Glutamatergic neuron (in vitro differentiated cells): ENCODE data around the gene SIL1. TPM values are rescaled to one million over a fixed set of nuclear protein-coding genes. Genes with fewer than 3 reads are reported as not detected.

ENCODE experiments used
- DNase-seq: peaks from one replicate; pipeline ENCODE4 v3.0.0; 2022
- H3K27ac Mint-ChIP-seq: one replicate; pipeline ENCODE4 v1.8.0; 2020; ENCODE audit warnings: mild to moderate bottlenecking, mixed read lengths, inconsistent platforms; ENCODE audit not compliant: unreplicated experiment
- H3K27me3 Mint-ChIP-seq: one replicate; pipeline ENCODE4 v1.8.0; 2020; ENCODE audit warnings: mild to moderate bottlenecking, moderate library complexity, mixed read lengths, inconsistent platforms; ENCODE audit not compliant: unreplicated experiment
- H3K36me3 Mint-ChIP-seq: one replicate; pipeline ENCODE4 v1.8.0; 2020; ENCODE audit warnings: mild to moderate bottlenecking, mixed read lengths, inconsistent platforms; ENCODE audit not compliant: unreplicated experiment
- H3K4me1 Mint-ChIP-seq: one replicate; pipeline ENCODE4 v1.8.0; 2020; ENCODE audit warnings: mild to moderate bottlenecking, low read depth, mixed read lengths, inconsistent platforms; ENCODE audit not compliant: unreplicated experiment
- H3K4me3 Mint-ChIP-seq: one replicate; pipeline ENCODE4 v1.8.0; 2020; ENCODE audit warnings: mild to moderate bottlenecking, mixed read lengths, inconsistent platforms; ENCODE audit not compliant: unreplicated experiment
- H3K9me3 Mint-ChIP-seq: one replicate; pipeline ENCODE4 v1.8.0; 2020; ENCODE audit warnings: mild to moderate bottlenecking, moderate library complexity, mixed read lengths, inconsistent platforms; ENCODE audit not compliant: unreplicated experiment
- CTCF ChIP-seq: fragments of 200-600 bp; sonication (generic); IDR thresholded peaks from one replicate; pipeline ENCODE4 v1.5.0; 2021; ENCODE audit not compliant: partially characterized antibody, unreplicated experiment
- total RNA-seq: library from RNA; stranded (reverse); fragmentation: NEBNext Ultra II Directional; extraction: Animal tissue kit (Norgen Biotek cat#: 25700); gene quantifications from one replicate; pipeline ENCODE4 v1.2.1, GENCODE V29; 2021; ENCODE audit not compliant: unreplicated experiment

Gene SIL1
- total RNA-seq, 1 donor from 2014 or later, result 15.9 TPM

- Mint-ChIP-seq H3K27me3 (peaks cover 4% of the 10 kb centered on the region), H3K4me1 (peaks cover 68% of the 10 kb centered on the region), H3K9me3 (peaks cover 13% of the 10 kb centered on the region), H3K4me3 (no peak overlapping the region), H3K27ac (no peak overlapping the region), H3K36me3 (no peaks in the 10 kb centered on the region)
- DNase-seq, result no peak
- TF ChIP-seq CTCF, result no peak
Observed at GRCh38 chr5:138967791-138968448, 230.2 kb downstream of the SIL1 start.

DNA sequence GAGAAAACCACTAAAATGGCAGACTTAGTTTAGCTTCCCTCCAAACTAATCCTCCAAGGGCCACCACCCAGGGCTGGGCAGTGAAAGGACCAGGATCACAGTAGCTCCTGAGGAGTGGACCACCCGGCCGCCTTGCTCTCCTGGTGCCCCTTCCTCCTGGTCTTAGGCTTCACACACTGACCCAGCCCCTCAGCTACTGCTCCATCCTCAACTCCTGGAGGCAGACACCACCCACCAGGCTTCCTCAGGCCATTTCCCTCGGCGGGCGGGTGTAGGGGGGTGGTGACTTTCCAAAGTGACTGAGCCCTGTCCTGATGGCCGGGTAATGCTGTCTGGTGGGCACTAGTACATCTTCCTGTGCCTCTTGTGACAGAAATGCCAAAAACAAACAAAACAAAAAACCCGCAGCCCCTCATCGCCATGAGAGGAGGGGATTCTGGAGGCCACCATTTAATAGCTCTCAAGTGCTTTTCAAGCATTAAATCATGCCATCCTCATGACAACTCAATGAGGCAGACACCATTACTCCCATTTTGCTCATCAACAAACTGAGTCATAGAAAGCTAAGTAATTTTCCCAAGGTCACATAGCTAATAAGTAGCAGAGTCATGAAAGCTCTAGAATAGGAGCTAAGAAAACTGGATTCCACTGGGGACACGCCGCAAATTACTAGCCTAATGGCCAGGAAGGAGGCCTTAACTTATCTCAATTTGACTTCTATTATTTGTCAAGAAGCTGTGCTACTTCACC, 231.8 kb downstream of the SIL1 start:
- no peak for DNase-seq
- no peaks in the 10 kb centered on the region for H3K36me3 Mint-ChIP-seq
- no peak for TF ChIP-seq CTCF
- H3K9me3 Mint-ChIP-seq, result peaks cover 12% of the 10 kb centered on the region
- no peak overlapping the region for H3K27ac Mint-ChIP-seq
- peaks cover 70% of the 10 kb centered on the region for H3K4me1 Mint-ChIP-seq
- no peak overlapping the region for H3K4me3 Mint-ChIP-seq
- peaks cover 4% of the 10 kb centered on the region for H3K27me3 Mint-ChIP-seq

DNA sequence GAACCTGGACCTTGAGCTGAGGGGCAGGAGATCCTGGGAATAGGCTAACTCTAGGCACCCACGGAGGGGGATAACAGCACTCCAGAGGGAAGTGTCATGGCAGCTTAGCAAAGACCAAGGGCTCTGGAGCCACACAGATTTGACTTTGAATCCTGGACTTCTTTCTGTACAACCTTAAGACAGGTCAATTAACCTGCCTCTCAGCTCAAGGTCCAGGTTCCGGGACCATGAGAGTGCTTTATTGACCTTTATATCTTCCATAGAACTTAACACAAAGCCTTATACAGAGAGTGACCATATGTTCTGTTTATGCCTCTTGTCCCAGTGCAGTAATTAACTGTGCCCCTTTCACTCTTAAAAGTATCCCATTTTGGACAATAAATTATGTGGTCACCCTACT, 232.5 kb downstream of the SIL1 start:
- no peak for DNase-seq
- Mint-ChIP-seq H3K27ac (peak overlapping the region; percentile 72), H3K36me3 (no peaks in the 10 kb centered on the region), H3K9me3 (peaks cover 12% of the 10 kb centered on the region), H3K4me1 (peaks cover 70% of the 10 kb centered on the region), H3K27me3 (peaks cover 4% of the 10 kb centered on the region), H3K4me3 (no peak overlapping the region)
- no peak for TF ChIP-seq CTCF

DNA sequence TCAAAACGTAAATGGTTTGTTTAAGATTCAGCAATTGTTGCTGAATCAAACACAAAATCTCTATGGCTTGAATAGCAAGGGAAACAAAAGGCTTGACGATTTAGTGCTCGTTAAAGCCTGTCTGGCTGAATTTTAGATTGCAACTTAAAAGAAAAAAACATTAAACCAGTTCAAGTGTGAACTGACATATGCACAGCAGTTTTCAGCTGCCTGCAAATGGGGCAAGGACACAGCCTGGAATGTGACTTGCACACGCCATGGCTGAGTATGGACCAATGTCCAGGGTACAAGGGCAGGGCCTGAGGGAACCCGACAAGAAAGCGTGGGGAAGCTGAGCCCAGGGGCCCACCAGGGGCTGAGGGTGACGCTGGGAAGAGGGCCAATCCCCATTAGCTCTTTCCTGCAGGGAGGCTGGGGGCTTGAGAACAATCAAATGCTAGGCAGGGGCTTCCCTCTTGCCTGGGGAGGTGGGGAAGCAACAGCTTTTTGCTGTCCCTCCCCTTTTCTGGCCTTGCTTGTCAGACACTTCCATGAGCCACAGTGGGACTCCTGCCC, 233.4 kb downstream of the SIL1 start:
- Mint-ChIP-seq H3K4me3 (no peak overlapping the region), H3K9me3 (peaks cover 9% of the 10 kb centered on the region), H3K27ac (peak overlapping the region; percentile 73), H3K36me3 (no peaks in the 10 kb centered on the region), H3K27me3 (peaks cover 4% of the 10 kb centered on the region), H3K4me1 (peaks cover 67% of the 10 kb centered on the region)
- DNase-seq, result no peak
- no peak for TF ChIP-seq CTCF
